Measurements from ENCODE around the gene PCNT.
"Not testable (repeated sequence)": the region's sequence is repeated elsewhere in the genome, so short reads cannot be mapped to it uniquely, and the experiment has no call there.

PCNT gene

GRCh38 chr21:46431448-46431847, 107.5 kb downstream of the PCNT start:
- DNase-seq, result no peak

GRCh38 chr21:46431884-46432488, 108.0 kb downstream of the PCNT start:
- no peak for DNase-seq

GRCh38 chr21:46433116-46433515, 109.2 kb downstream of the PCNT start:
- DNase-seq, result not testable (repeated sequence)

- no peak for DNase-seq
Measured at GRCh38 chr21:46434322-46434958, 110.5 kb downstream of the PCNT start.

- DNase-seq, result no peak
Measured at GRCh38 chr21:46435786-46436227, 111.9 kb downstream of the PCNT start.

GRCh38 chr21:46436621-46437020, 112.7 kb downstream of the PCNT start:
- DNase-seq, result no peak

GRCh38 chr21:46437096-46437498, 113.1 kb downstream of the PCNT start:
- no peak for DNase-seq

GRCh38 chr21:46437511-46437910, 113.6 kb downstream of the PCNT start:
- no peak for DNase-seq

- no peak for DNase-seq
Measured at GRCh38 chr21:46438241-46438640, 114.3 kb downstream of the PCNT start.

- no peak for DNase-seq
Measured at GRCh38 chr21:46439906-46440305, 116.0 kb downstream of the PCNT start.

GRCh38 chr21:46441331-46441730, 117.4 kb downstream of the PCNT start:
- DNase-seq, result no peak

GRCh38 chr21:46441961-46442498, 118.1 kb downstream of the PCNT start:
- no peak for DNase-seq

GRCh38 chr21:46442938-46443337, 119.0 kb downstream of the PCNT start:
- DNase-seq, result no peak

- DNase-seq, result no peak
Measured at GRCh38 chr21:46443910-46444309, 120.0 kb downstream of the PCNT start.

GRCh38 chr21:46448108-46448507, 124.2 kb downstream of the PCNT start:
- DNase-seq, result no peak

- DNase-seq, result not testable (repeated sequence)
Measured at GRCh38 chr21:46448855-46449254, 124.9 kb downstream of the PCNT start.

- DNase-seq, result no peak
Measured at GRCh38 chr21:46452710-46453109, 128.8 kb downstream of the PCNT start.

GRCh38 chr21:46454142-46454541, 130.2 kb downstream of the PCNT start:
- no peak for DNase-seq

- DNase-seq, result no peak
Measured at GRCh38 chr21:46454634-46455390, 130.9 kb downstream of the PCNT start.

GRCh38 chr21:46455575-46456385, 131.8 kb downstream of the PCNT start:
- no peak for DNase-seq

GRCh38 chr21:46456750-46457149, 132.8 kb downstream of the PCNT start:
- no peak for DNase-seq

GRCh38 chr21:46457801-46458314, 133.9 kb downstream of the PCNT start:
- DNase-seq, result no peak

All from CD4-positive, alpha-beta T cell treated with Interleukin-6 for 4 hours (primary cell).